CMK (cell line): Measurements from ENCODE around the gene KLHL26.

Experiments used
- DNase-seq: peaks from one replicate; pipeline ENCODE4 v3.0.0-alpha.2; 2010; ENCODE audit warnings: low read depth

The KLHL26 gene

DNA sequence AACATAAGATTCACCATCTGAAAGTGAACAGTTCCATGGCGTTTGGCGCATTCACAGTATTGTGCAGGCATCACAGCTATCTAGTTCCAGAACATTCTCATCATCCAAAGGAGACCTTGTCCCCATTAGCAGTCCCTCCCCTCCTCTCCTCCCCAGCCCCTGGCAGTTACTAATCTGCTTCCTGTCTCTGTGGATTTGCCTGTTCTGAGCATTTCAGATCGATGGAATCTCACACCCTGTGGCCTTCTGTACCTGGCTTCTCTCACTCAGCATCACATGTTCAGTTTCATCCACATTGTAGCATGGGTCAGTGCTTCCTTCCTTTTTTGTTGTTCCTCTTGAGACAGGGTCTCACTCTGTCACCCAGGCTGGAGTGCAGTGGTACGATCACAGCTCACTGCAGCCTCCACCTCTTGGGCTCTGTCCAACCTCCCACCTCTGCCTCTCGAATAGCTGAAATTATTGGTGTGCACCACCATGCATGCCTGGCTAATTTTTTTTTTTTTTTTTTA lies 81.2 kb downstream of the KLHL26 start:
- DNase-seq: no peak

DNA sequence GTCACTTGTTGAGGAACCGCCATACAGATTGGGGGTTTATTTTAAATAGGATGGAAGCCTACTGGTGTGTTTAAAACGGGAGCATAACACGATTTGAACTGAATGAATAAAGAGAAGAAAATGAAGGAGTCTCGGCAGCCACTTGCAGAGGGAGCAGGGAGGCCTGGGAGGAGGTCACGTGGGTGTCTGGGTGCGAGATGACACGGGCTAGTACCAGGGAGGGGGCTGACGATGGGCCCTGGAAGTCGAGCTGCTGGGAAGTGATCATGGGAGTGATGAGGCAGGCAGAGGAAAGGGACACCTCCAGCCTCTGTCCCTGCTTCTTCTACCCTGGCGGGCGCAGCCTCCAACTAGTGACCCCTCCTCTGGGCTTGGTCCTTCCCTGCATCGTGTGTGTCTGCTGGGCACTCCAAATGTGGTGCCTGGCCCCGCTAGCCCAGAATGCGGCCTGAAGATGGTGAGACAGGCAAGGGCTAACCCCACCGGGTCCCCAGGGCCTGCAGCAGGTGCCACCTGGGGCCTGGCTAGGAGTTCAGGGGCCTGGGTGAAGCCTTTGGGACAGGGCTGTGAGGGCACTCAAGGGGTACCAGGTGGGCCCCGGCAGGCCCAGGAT lies 82.1 kb downstream of the KLHL26 start:
- no peak for DNase-seq

DNA sequence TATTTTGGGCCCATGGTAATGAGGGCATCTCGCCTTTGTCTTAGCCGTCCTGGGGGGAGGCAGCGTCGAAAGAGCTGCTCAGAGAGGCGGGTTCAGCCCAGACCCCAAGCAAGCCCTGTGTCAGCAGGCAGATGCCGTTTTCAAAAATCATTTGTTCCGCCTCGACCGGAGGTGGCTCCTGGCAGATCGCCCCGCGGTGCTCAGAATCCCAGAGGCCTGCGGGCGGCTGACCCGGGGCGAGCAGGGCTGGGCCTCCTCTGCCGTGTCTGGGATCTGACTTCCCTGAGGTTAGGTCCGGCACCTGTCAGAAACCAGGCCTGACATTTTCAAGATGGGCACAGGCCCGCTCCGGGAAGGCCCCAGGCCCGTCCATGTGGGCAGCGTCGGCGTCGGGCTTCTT lies 82.7 kb downstream of the KLHL26 start:
- no peak for DNase-seq
